Stimulated activated naive CD4-positive, alpha-beta T cell treated with Interleukin-2 at 50 U/mL for 16 hours (primary cell): ENCODE data around the gene MAPRE2.

Experiments
- DNase-seq: peaks from one replicate; lab custom pipeline; 2025; lab: John Stamatoyannopoulos, UW

Gene MAPRE2

GRCh38 chr18:35062408-35062807 lies 21.2 kb downstream of the MAPRE2 start:
- no peak for DNase-seq

- DNase-seq, result no peak
Measured at GRCh38 chr18:35063875-35064690, 22.9 kb downstream of the MAPRE2 start.

GRCh38 chr18:35067454-35067853 lies 26.2 kb downstream of the MAPRE2 start:
- DNase-seq, result no peak

- DNase-seq, result no peak
Measured at GRCh38 chr18:35071819-35072247, 30.6 kb downstream of the MAPRE2 start.

- DNase-seq, result no peak
Measured at GRCh38 chr18:35072616-35073015, 31.4 kb downstream of the MAPRE2 start.

- no peak for DNase-seq
Measured at GRCh38 chr18:35073186-35074105, 32.2 kb downstream of the MAPRE2 start.

- DNase-seq, result no peak
Measured at GRCh38 chr18:35074581-35074980, 33.4 kb downstream of the MAPRE2 start.

- no peak for DNase-seq
Measured at GRCh38 chr18:35075132-35075531, 33.9 kb downstream of the MAPRE2 start.

GRCh38 chr18:35076135-35076924 lies 35.1 kb downstream of the MAPRE2 start:
- no peak for DNase-seq

GRCh38 chr18:35077937-35078336 lies 36.7 kb downstream of the MAPRE2 start:
- no peak for DNase-seq

- no peak for DNase-seq
Measured at GRCh38 chr18:35080058-35080457, 38.8 kb downstream of the MAPRE2 start.

- DNase-seq, result no peak
Measured at GRCh38 chr18:35083174-35083712, 42.0 kb downstream of the MAPRE2 start.

- no peak for DNase-seq
Measured at GRCh38 chr18:35084494-35085449, 43.6 kb downstream of the MAPRE2 start.

GRCh38 chr18:35085450-35086380 lies 44.5 kb downstream of the MAPRE2 start:
- no peak for DNase-seq

- no peak for DNase-seq
Measured at GRCh38 chr18:35086704-35087103, 45.5 kb downstream of the MAPRE2 start.

- no peak for DNase-seq
Measured at GRCh38 chr18:35087726-35088125, 46.5 kb downstream of the MAPRE2 start.

GRCh38 chr18:35088921-35089320 lies 47.7 kb downstream of the MAPRE2 start:
- DNase-seq, result no peak

- DNase-seq, result no peak
Measured at GRCh38 chr18:35089382-35089781, 48.2 kb downstream of the MAPRE2 start.

- DNase-seq, result no peak
Measured at GRCh38 chr18:35089891-35090550, 48.8 kb downstream of the MAPRE2 start.
